Neural crest cell (in vitro differentiated cells): Measurements from ENCODE around the gene IGF2BP1. TPM values are rescaled to one million over a fixed set of nuclear protein-coding genes. Genes with fewer than 3 reads are reported as not detected.

ENCODE experiments used
- DNase-seq: peaks from one replicate; pipeline ENCODE4 v3.0.0; 2021; ENCODE audit warnings: low read depth, mixed read lengths, low spot score
- H3K27ac Mint-ChIP-seq: one replicate; pipeline ENCODE4 v1.8.0; 2021; ENCODE audit warnings: mild to moderate bottlenecking, mixed read lengths; ENCODE audit not compliant: unreplicated experiment
- H3K27me3 Mint-ChIP-seq: 2 replicates; pipeline ENCODE4 v1.8.0; 2021; ENCODE audit warnings: low read depth, mild to moderate bottlenecking, mixed read lengths
- H3K36me3 Mint-ChIP-seq: 2 replicates; pipeline ENCODE4 v1.8.0; 2021; ENCODE audit warnings: low read depth, mild to moderate bottlenecking, mixed read lengths
- H3K4me1 Mint-ChIP-seq: 2 replicates; pipeline ENCODE4 v1.8.0; 2021; ENCODE audit warnings: mixed read lengths
- H3K4me3 Mint-ChIP-seq: one replicate; pipeline ENCODE4 v1.8.0; 2021; ENCODE audit warnings: mild to moderate bottlenecking, mixed read lengths
- H3K9me3 Mint-ChIP-seq: 2 replicates; pipeline ENCODE4 v1.8.0; 2021; ENCODE audit warnings: mixed read lengths
- CTCF ChIP-seq: fragments of 200-600 bp; sonication (generic); conservative IDR thresholded peaks from 2 replicates; pipeline ENCODE4 v1.5.0; 2021; ENCODE audit warnings: antibody characterized with exemption, mild to moderate bottlenecking
- total RNA-seq: library from RNA; stranded (reverse); gene quantifications from 2 replicates; pipeline ENCODE4 v1.2.1, GENCODE V29; 2021

Gene IGF2BP1
- total RNA-seq, 1 donor from 2014 or later, result 536 TPM

- Mint-ChIP-seq H3K4me3 (peak overlapping the region; percentile 88), H3K27me3 (no peaks in the 10 kb centered on the region), H3K9me3 (no peaks in the 10 kb centered on the region), H3K36me3 (peaks cover 8% of the 10 kb centered on the region), H3K4me1 (peaks cover 61% of the 10 kb centered on the region), H3K27ac (peak overlapping the region; percentile 94)
- DNase-seq, result peak; percentile 60
- no peak for TF ChIP-seq CTCF
These were observed 16.4 kb downstream of the IGF2BP1 start for GRCh38 chr17:49013311-49014213.

GRCh38 chr17:49015179-49015923 lies 18.2 kb downstream of the IGF2BP1 start:
- DNase-seq, result no peak
- H3K4me3 Mint-ChIP-seq, result peak overlapping the region; percentile 64
- H3K27ac Mint-ChIP-seq, result no peak overlapping the region
- peaks cover 6% of the 10 kb centered on the region for H3K36me3 Mint-ChIP-seq
- no peaks in the 10 kb centered on the region for H3K27me3 Mint-ChIP-seq
- peaks cover 56% of the 10 kb centered on the region for H3K4me1 Mint-ChIP-seq
- TF ChIP-seq CTCF, result no peak
- H3K9me3 Mint-ChIP-seq, result no peaks in the 10 kb centered on the region

GRCh38 chr17:49015924-49016774 lies 19.0 kb downstream of the IGF2BP1 start:
- peaks cover 58% of the 10 kb centered on the region for H3K4me1 Mint-ChIP-seq
- H3K27ac Mint-ChIP-seq, result peak overlapping the region; percentile 36
- H3K4me3 Mint-ChIP-seq, result peak overlapping the region; percentile 64
- no peak for DNase-seq
- peaks cover 6% of the 10 kb centered on the region for H3K36me3 Mint-ChIP-seq
- no peak for TF ChIP-seq CTCF
- H3K27me3 Mint-ChIP-seq, result no peaks in the 10 kb centered on the region
- H3K9me3 Mint-ChIP-seq, result no peaks in the 10 kb centered on the region

- no peak for DNase-seq
- Mint-ChIP-seq H3K27me3 (no peaks in the 10 kb centered on the region), H3K4me3 (peak overlapping the region; percentile 51), H3K9me3 (no peaks in the 10 kb centered on the region), H3K4me1 (peaks cover 58% of the 10 kb centered on the region), H3K36me3 (peaks cover 6% of the 10 kb centered on the region), H3K27ac (no peak overlapping the region)
- TF ChIP-seq CTCF, result no peak
These were observed 19.7 kb downstream of the IGF2BP1 start for GRCh38 chr17:49016775-49017463.
